Liver (tissue), 9 donors: ENCODE data around the gene DCN. TPM values are rescaled to one million over a fixed set of nuclear protein-coding genes. Genes with fewer than 3 reads are reported as not detected.

ENCODE experiments used
- DNase-seq: peaks from one replicate; pipeline ENCODE4 v3.0.0-alpha.2; 2017; ENCODE audit warnings: low spot score
- H3K27ac ChIP-seq, 2 donors: one replicate each; pipeline ENCODE4 v1.7.0; 2013; ENCODE audit warnings: inconsistent platforms in 2 of 2, low read length in 2 of 2, control low read depth in 1 of 2, low read depth in 1 of 2, mild to moderate bottlenecking in 1 of 2
- H3K27me3 ChIP-seq, 4 donors: one replicate each; pipeline versions ENCODE4 v1.6.1 to v1.7.0; 2013; ENCODE audit warnings: low read length in 3 of 4, inconsistent platforms in 1 of 4, mild to moderate bottlenecking in 1 of 4, moderate library complexity in 1 of 4; ENCODE audit not compliant: control insufficient read depth in 4 of 4, insufficient read depth in 4 of 4
- H3K36me3 ChIP-seq, 4 donors: one replicate each; pipeline versions ENCODE4 v1.6.1 to v1.7.0; 2013; ENCODE audit warnings: low read length in 3 of 4, mild to moderate bottlenecking in 3 of 4, low read depth in 1 of 4, moderate library complexity in 1 of 4; ENCODE audit not compliant: control insufficient read depth in 4 of 4, insufficient read depth in 3 of 4
- H3K4me1 ChIP-seq, 4 donors: one replicate each; pipeline versions ENCODE4 v1.6.1 to v1.7.0; 2013; ENCODE audit warnings: low read length in 3 of 4, mild to moderate bottlenecking in 3 of 4, moderate library complexity in 1 of 4; ENCODE audit not compliant: control insufficient read depth in 4 of 4, insufficient read depth in 4 of 4
- H3K4me3 ChIP-seq, 3 donors: one replicate each; pipeline versions ENCODE4 v1.6.1 to v1.7.0; 2013; ENCODE audit warnings: low read length in 3 of 3, control low read depth in 1 of 3, low read depth in 1 of 3, mild to moderate bottlenecking in 1 of 3
- H3K9ac ChIP-seq, 2 donors: one replicate each; pipeline ENCODE4 v1.7.0; 2013; ENCODE audit warnings: low read length in 2 of 2, mild to moderate bottlenecking in 2 of 2, moderate library complexity in 2 of 2, control low read depth in 1 of 2, low read depth in 1 of 2
- H3K9me3 ChIP-seq, 4 donors: one replicate each; pipeline versions ENCODE4 v1.6.1 to v1.7.0; 2013; ENCODE audit warnings: low read length in 3 of 4; ENCODE audit not compliant: control insufficient read depth in 4 of 4
- ATF3 ChIP-seq: IDR thresholded peaks from 2 replicates; pipeline ENCODE4 v1.6.1; 2016; ENCODE audit warnings: antibody characterized with exemption
- CTCF ChIP-seq: fragments of 150-350 bp; IDR thresholded peaks from 2 replicates; pipeline ENCODE4 v1.5.1; 2017; ENCODE audit warnings: improper control_type of control experiment, low read depth, low read length; ENCODE audit not compliant: missing input control
- EGR1 ChIP-seq, 2 donors: IDR thresholded peaks; 2 replicates each; pipeline ENCODE4 v1.6.1; 2016 to 2018; ENCODE audit warnings: antibody characterized with exemption in 2 of 2, low read depth in 2 of 2
- FOXA1 ChIP-seq: IDR thresholded peaks from 2 replicates; pipeline ENCODE4 v1.6.1; 2016; ENCODE audit warnings: antibody characterized with exemption
- FOXA2 ChIP-seq: IDR thresholded peaks from 2 replicates; pipeline ENCODE4 v1.6.1; 2016; ENCODE audit warnings: antibody characterized with exemption
- GABPA ChIP-seq, 2 donors: IDR thresholded peaks in 1 of 2; conservative IDR thresholded peaks in 1 of 2; 2 replicates each; pipeline ENCODE4 v1.6.1; 2016; ENCODE audit warnings: antibody characterized with exemption in 2 of 2, mild to moderate bottlenecking in 1 of 2, moderate library complexity in 1 of 2
- HNF4A ChIP-seq, 2 donors: conservative IDR thresholded peaks; 2 replicates each; pipeline ENCODE4 v1.6.1; 2016; ENCODE audit warnings: antibody characterized with exemption in 2 of 2, mild to moderate bottlenecking in 2 of 2
- JUND ChIP-seq, 2 donors: IDR thresholded peaks; 2 replicates each; pipeline ENCODE4 v1.6.1; 2016; ENCODE audit warnings: antibody characterized with exemption in 2 of 2
- MAX ChIP-seq: IDR thresholded peaks from 2 replicates; pipeline ENCODE4 v1.6.1; 2016; ENCODE audit warnings: antibody characterized with exemption
- NR2F2 ChIP-seq: IDR thresholded peaks from 2 replicates; pipeline ENCODE4 v1.6.1; 2016; ENCODE audit warnings: antibody characterized with exemption
- RAD21 ChIP-seq, 2 donors: IDR thresholded peaks; 2 replicates each; pipeline ENCODE4 v1.6.1; 2016; ENCODE audit warnings: antibody characterized with exemption in 2 of 2, mild to moderate bottlenecking in 2 of 2
- REST ChIP-seq: IDR thresholded peaks from 2 replicates; pipeline ENCODE4 v1.6.1; 2016; ENCODE audit warnings: antibody characterized with exemption, mild to moderate bottlenecking
- RXRA ChIP-seq, 2 donors: IDR thresholded peaks; 2 replicates each; pipeline ENCODE4 v1.6.1; 2017 to 2018; ENCODE audit warnings: antibody characterized with exemption in 2 of 2, mild to moderate bottlenecking in 1 of 2
- SP1 ChIP-seq: IDR thresholded peaks from 2 replicates; pipeline ENCODE4 v1.6.1; 2018; ENCODE audit warnings: antibody characterized with exemption, mild to moderate bottlenecking
- TAF1 ChIP-seq: conservative IDR thresholded peaks from 2 replicates; pipeline ENCODE4 v1.6.1; 2016; ENCODE audit warnings: antibody characterized with exemption, mild to moderate bottlenecking
- YY1 ChIP-seq: IDR thresholded peaks from 2 replicates; pipeline ENCODE4 v1.6.1; 2016; ENCODE audit warnings: antibody characterized with exemption, mild to moderate bottlenecking
- ZBTB33 ChIP-seq: IDR thresholded peaks from 2 replicates; pipeline ENCODE4 v1.6.1; 2016; ENCODE audit warnings: antibody characterized with exemption
- WGBS: extraction: QIAGEN DNeasy Blood & Tissue Kit; methylation state at CpG from one replicate; pipeline ENCODE4 v1.1.7; 2013; 5-methylcytosine and 5-hydroxymethylcytosine counted together
- polyA plus RNA-seq, 2 donors: library from polyadenylated mRNA; stranded (reverse) in 1 of 2; unstranded in 1 of 2; fragments of 200-250 nt in 1 of 2; fragments of >200 nt in 1 of 2; fragmentation: Nextera tagmentation in 1 of 2; extraction: Ambion mirVana in 1 of 2; gene quantifications; one replicate each; pipeline versions ENCODE4 v1.2.1 to v1.2.3, GENCODE V29; 2013 to 2015
- total RNA-seq, 2 donors: library from RNA; depleted of rRNA; stranded (reverse); fragments of >200 nt; gene quantifications; one replicate each; pipeline ENCODE4 v1.2.3, GENCODE V29; 2014
- donor health status: healthy.
- donor health status: healthy.
- donor health status: healthy.
- donor health status: healthy.
- donor health status: healthy.

Gene DCN
- total and polyA plus RNA-seq, 4 donors: 74.9 to 148 (median 98.6) TPM

GRCh38 chr12:91093341-91093740, 89.3 kb downstream of the DCN start:
- DNase-seq: no peak
- Histone ChIP-seq H3K27ac (no peak overlapping the region), H3K27me3 (no peaks in the 10 kb centered on the region), H3K9ac (no peak overlapping the region), H3K9me3 (peaks cover 0 to 9% (median 0%) of the 10 kb centered on the region in 4 donors), H3K4me1 (no peaks in the 10 kb centered on the region), H3K4me3 (no peak overlapping the region), H3K36me3 (no peaks in the 10 kb centered on the region)
- TF ChIP-seq RXRA (IDR thresholded peaks at IDR 0.05) (no peak), ZBTB33 (no peak), EGR1 (IDR thresholded peaks at IDR 0.05; ENCODE audit: low read depth in 2 of 2) (no peak), SP1 (no peak), YY1 (no peak), JUND (IDR thresholded peaks at IDR 0.05) (no peak), FOXA2 (no peak), MAX (no peak), HNF4A (conservative IDR thresholded peaks at IDR 0.05) (no peak), CTCF (no peak), TAF1 (no peak), FOXA1 (no peak), GABPA (IDR thresholded peaks at IDR 0.05 in 1 of 2, conservative IDR thresholded peaks at IDR 0.05 in 1 of 2) (no peak), RAD21 (IDR thresholded peaks at IDR 0.05) (no peak), ATF3 (no peak), NR2F2 (no peak), REST (no peak)
- WGBS: 77% methylated on average over 4 of the region's 4 CpGs
